SK-N-SH (cell line): ENCODE results near the gene EML1. TPM values are rescaled to one million over a fixed set of nuclear protein-coding genes. Genes with fewer than 3 reads are reported as not detected.
A peak's percentile ranks its signal among the peaks of the same experiment; 100 is the strongest.

Experiments used
- CTCF ChIA-PET: fragments of 300-600, 350-600 bp; formaldehyde crosslinking; extraction: SDS; loops from one replicate; lab custom pipeline; 2021; lab: Yijun Ruan, JAX
- POLR2A ChIA-PET: fragments of 350-600 bp; sonication (Branson Sonifier 250); formaldehyde crosslinking; extraction: SDS; loops from one replicate; lab custom pipeline; 2020; ENCODE audit warnings: antibody characterized with exemption, inconsistent platforms; lab: Yijun Ruan, JAX
- DNase-seq: peaks from one replicate; pipeline ENCODE4 v3.0.0; 2012
- H2AFZ ChIP-seq: fragments of 200-600 bp; sonication (generic); 2 replicates; pipeline ENCODE4 v1.8.1; 2016; ENCODE audit warnings: antibody characterized with exemption, mild to moderate bottlenecking, low read depth
- H3F3A ChIP-seq: fragments of 200-600 bp; sonication (generic); replicated peaks from 2 replicates; pipeline ENCODE3; 2016; ENCODE audit warnings: antibody characterized with exemption, mild to moderate bottlenecking; ENCODE audit not compliant: insufficient read depth
- H3K27ac ChIP-seq, 2 experiments: fragments of 200-500 bp in 1 of 2; fragments of 200-600 bp in 1 of 2; sonication (Bioruptor generic) in 1 of 2; sonication (generic), shearing (Covaris generic) in 1 of 2; 2 replicates each; pipeline versions ENCODE4 v1.5.1 to v1.6.1; 2014 to 2016; ENCODE audit warnings: low read depth in 2 of 2, inconsistent platforms in 1 of 2, low read length in 1 of 2, mild to moderate bottlenecking in 1 of 2, mixed read lengths in 1 of 2
- H3K27me3 ChIP-seq: fragments of 200-600 bp; sonication (generic), shearing (Covaris generic); 2 replicates; pipeline ENCODE4 v1.6.1; 2016; ENCODE audit warnings: mixed run types; ENCODE audit not compliant: insufficient read depth
- H3K36me3 ChIP-seq, 2 experiments: fragments of 200-500 bp in 1 of 2; fragments of 200-600 bp in 1 of 2; sonication (Bioruptor generic) in 1 of 2; sonication (generic) in 1 of 2; replicated peaks in 1 of 2; 2 replicates each; pipeline versions ENCODE3 to v1.5.1; 2014 to 2016; ENCODE audit warnings: low read length in 1 of 2, mild to moderate bottlenecking in 1 of 2; ENCODE audit not compliant: insufficient read depth in 2 of 2, control insufficient read depth in 1 of 2
- H3K4me1 ChIP-seq, 2 experiments: fragments of 200-500 bp in 1 of 2; fragments of 200-600 bp in 1 of 2; sonication (Bioruptor generic) in 1 of 2; sonication (generic), shearing (Covaris generic) in 1 of 2; 2 replicates each; pipeline versions ENCODE4 v1.5.1 to v1.6.1; 2014 to 2016; ENCODE audit warnings: low read depth in 1 of 2, low read length in 1 of 2, mixed run types in 1 of 2; ENCODE audit not compliant: insufficient read depth in 2 of 2, control insufficient read depth in 1 of 2
- H3K4me2 ChIP-seq: fragments of 200-600 bp; sonication (generic), shearing (Covaris generic); 2 replicates; pipeline ENCODE4 v1.6.1; 2017; ENCODE audit warnings: mixed run types
- H3K4me3 ChIP-seq, 2 experiments: fragments of 200-500 bp in 1 of 2; fragments of 200-600 bp in 1 of 2; sonication (Bioruptor generic) in 1 of 2; sonication (generic), shearing (Covaris generic) in 1 of 2; 2 replicates each; pipeline versions ENCODE4 v1.5.1 to v1.8.1; 2014 to 2016; ENCODE audit warnings: low read depth in 2 of 2, inconsistent platforms in 1 of 2, low read length in 1 of 2, mild to moderate bottlenecking in 1 of 2, mixed read lengths in 1 of 2, moderate library complexity in 1 of 2
- H3K79me2 ChIP-seq: fragments of 200-600 bp; sonication (generic); 2 replicates; pipeline ENCODE4 v1.8.1; 2017; ENCODE audit warnings: mild to moderate bottlenecking; ENCODE audit not compliant: insufficient read depth
- H3K9ac ChIP-seq: fragments of 200-600 bp; sonication (generic); 2 replicates; pipeline ENCODE4 v1.6.1; 2017; ENCODE audit warnings: mixed run types
- H3K9me2 ChIP-seq: fragments of 200-600 bp; sonication (generic); 2 replicates; pipeline ENCODE4 v1.6.1; 2017; ENCODE audit warnings: mixed run types
- H3K9me3 ChIP-seq: fragments of 200-600 bp; sonication (generic); 2 replicates; pipeline ENCODE4 v1.6.1; 2017; ENCODE audit warnings: mixed run types, mild to moderate bottlenecking, moderate library complexity
- H4K20me1 ChIP-seq: fragments of 200-600 bp; sonication (generic); 2 replicates; pipeline ENCODE4 v1.6.1; 2017; ENCODE audit warnings: mild to moderate bottlenecking, mixed run types; ENCODE audit not compliant: insufficient read depth
- EZH2phosphoT487 ChIP-seq: fragments of 200-600 bp; sonication (generic); IDR thresholded peaks from 2 replicates; pipeline ENCODE4 v1.6.1; 2017; ENCODE audit warnings: low read depth, mixed run types, mild to moderate bottlenecking, antibody characterized with exemption, moderate library complexity, borderline replicate concordance
- FOSL2 ChIP-seq: IDR thresholded peaks from 2 replicates; pipeline ENCODE4 v1.4.0; 2012; ENCODE audit warnings: low read depth, mild to moderate bottlenecking, moderate library complexity, borderline replicate concordance
- FOXJ3 ChIP-seq: sonication (generic); formaldehyde crosslinking; IDR thresholded peaks from 2 replicates; pipeline ENCODE4 v1.5.1; 2020; ENCODE audit warnings: mild to moderate bottlenecking, missing genetic modification reagents
- MXI1 ChIP-seq: IDR thresholded peaks from 2 replicates; pipeline ENCODE4 v1.6.1; 2012; ENCODE audit warnings: mild to moderate bottlenecking, low read depth, low read length, improper control_type of control experiment
- NRF1 ChIP-seq: IDR thresholded peaks from 2 replicates; pipeline ENCODE4 v1.6.1; 2012; ENCODE audit warnings: low read depth, mild to moderate bottlenecking, low read length
- PBX3 ChIP-seq: IDR thresholded peaks from 2 replicates; pipeline ENCODE4; 2012
- POLR2AphosphoS5 ChIP-seq: IDR thresholded peaks from 2 replicates; pipeline ENCODE4 v1.6.1; 2012; ENCODE audit warnings: low read depth, low read length
- RAD21 ChIP-seq: IDR thresholded peaks from 2 replicates; pipeline ENCODE4 v1.6.1; 2012; ENCODE audit warnings: mild to moderate bottlenecking, low read length
- REST ChIP-seq: IDR thresholded peaks from 2 replicates; pipeline ENCODE4 v1.6.1; 2012; ENCODE audit warnings: mild to moderate bottlenecking, low read depth, low read length, moderate library complexity
- RFX5 ChIP-seq: IDR thresholded peaks from 2 replicates; pipeline ENCODE4 v1.6.1; 2012; ENCODE audit warnings: mild to moderate bottlenecking, improper control_type of control experiment, low read length
- RXRA ChIP-seq: IDR thresholded peaks from 2 replicates; pipeline ENCODE4 v1.4.0; 2012; ENCODE audit warnings: low read depth, mild to moderate bottlenecking, borderline replicate concordance
- SMC3 ChIP-seq: IDR thresholded peaks from 2 replicates; pipeline ENCODE4 v1.6.1; 2012; ENCODE audit warnings: low read depth, low read length, improper control_type of control experiment
- YY1 ChIP-seq: IDR thresholded peaks from 2 replicates; pipeline ENCODE4 v1.4.0; 2012; ENCODE audit warnings: low read depth, mild to moderate bottlenecking
- WGBS: methylation state at CpG from one replicate; pipeline ENCODE4 v1.1.6; 2017; ENCODE audit warnings: low lambda C conversion rate; 5-methylcytosine and 5-hydroxymethylcytosine counted together
- polyA plus RNA-seq, 3 experiments: library from polyadenylated mRNA; depleted of rRNA; stranded (reverse); fragments of >200 nt; gene quantifications; 2 replicates each; pipeline ENCODE4 v1.2.3, GENCODE V29; 2012
- TF ChIP-seq, protein P1 (sequence below): fragments of 200-600 bp; sonication (generic); IDR thresholded peaks from 2 replicates; pipeline ENCODE4 v1.6.1; 2017; ENCODE audit warnings: antibody characterized with exemption, mild to moderate bottlenecking, moderate library complexity

Gene EML1
- polyA plus RNA-seq (2012; rRNA removed), result 4.4 and 6.3 TPM in 2 replicates
- 5.2 and 5.8 TPM in 2 replicates for polyA plus RNA-seq (2012; cell fraction: cytosol; rRNA removed)
- 5.8 and 7.2 TPM in 2 replicates for polyA plus RNA-seq (2012; cell fraction: nucleus; rRNA removed)

DNA sequence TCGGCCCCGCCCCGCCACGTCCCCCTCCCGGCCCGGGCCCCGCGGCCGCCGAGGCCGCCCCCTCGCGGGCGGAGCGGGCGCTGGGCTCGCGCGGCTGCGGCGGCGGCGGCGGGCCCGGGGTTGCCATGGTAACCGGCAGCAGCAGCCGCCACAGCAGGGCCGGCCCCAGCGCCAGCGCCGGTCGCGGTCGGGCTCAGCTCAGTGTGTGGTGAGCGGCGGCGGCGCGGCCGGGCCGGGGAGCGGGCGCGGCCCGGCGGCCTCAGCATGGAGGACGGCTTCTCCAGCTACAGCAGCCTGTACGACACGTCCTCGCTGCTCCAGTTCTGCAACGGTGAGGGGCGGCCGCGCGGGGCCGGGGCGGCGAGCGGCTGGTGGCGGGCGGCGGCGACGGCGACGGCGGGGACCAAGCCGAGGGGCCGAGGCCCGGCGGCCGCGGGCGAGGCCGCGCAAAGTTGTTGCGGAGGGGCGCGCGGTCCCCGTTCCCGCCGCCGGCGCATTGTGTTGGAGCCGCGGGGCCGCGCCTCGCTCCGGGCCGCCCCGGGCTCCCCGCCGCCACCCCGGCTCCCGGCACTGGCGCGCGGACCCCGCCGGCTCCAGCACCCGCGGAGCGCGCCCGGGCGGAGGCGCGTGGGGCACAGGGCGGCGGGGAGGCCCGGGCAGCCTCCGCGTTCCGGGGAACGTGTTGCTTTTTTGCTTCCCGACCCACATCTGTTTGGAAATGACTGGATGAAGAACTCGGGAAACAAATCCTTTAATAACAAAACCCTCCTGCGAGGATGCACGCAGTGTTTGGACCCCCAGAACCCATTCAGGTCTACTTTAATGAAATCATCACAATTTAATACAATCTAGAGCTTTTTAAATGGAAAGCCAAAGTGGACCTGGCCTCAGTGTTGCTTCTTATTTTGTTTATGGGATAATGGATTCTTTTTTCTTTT is at the start of gene EML1:
Gene EML1, plus strand, starts transcription at position 201 of the 938 bp plus-strand sequence. Its CDS starts 64 bp downstream, at position 265.
- WGBS, result 0% methylated on average over 4 of the region's 121 CpGs
- Histone ChIP-seq H3F3A (peaks cover 4% of the 10 kb centered on the region), H3K79me2 (peaks cover 41% of the 10 kb centered on the region), H3K4me1 (peaks cover 12 to 15% of the 10 kb centered on the region in 2 experiments; a peak in 3 of 4 replicates), H3K9me3 (no peaks in the 10 kb centered on the region), H2AFZ (peak within 1 kb of the TSS; percentile 75; the same call in 1 of the 2 replicates), H3K9me2 (no peaks in the 10 kb centered on the region), H3K27me3 (no peaks in the 10 kb centered on the region), H3K4me3 (peak within 1 kb of the TSS; percentile 65 to 68), H3K9ac (peak within 1 kb of the TSS; percentile 68), H3K27ac (peak within 1 kb of the TSS; percentile 58 to 82; a peak in 3 of 4 replicates), H4K20me1 (peaks cover 9% of the 10 kb centered on the region; the same call in 1 of the 2 replicates), H3K4me2 (peak within 1 kb of the TSS; percentile 77), H3K36me3 (no peaks in the 10 kb centered on the region)
- ChIA-PET CTCF (interaction anchor here (0.5 to 4.7 kb wide), 12 partner anchors 10 to 313 kb away, joined by 3 to 40 read pairs (median 4); partner anchors contain the start of gene SETD3), POLR2A (interaction anchor here (0.9 to 1.2 kb wide), 3 partner anchors 20 to 79 kb away, joined by 3 read pairs; no protein-coding TSS in a partner anchor)
- peak; percentile 99 for DNase-seq
- TF ChIP-seq, protein P1, sequence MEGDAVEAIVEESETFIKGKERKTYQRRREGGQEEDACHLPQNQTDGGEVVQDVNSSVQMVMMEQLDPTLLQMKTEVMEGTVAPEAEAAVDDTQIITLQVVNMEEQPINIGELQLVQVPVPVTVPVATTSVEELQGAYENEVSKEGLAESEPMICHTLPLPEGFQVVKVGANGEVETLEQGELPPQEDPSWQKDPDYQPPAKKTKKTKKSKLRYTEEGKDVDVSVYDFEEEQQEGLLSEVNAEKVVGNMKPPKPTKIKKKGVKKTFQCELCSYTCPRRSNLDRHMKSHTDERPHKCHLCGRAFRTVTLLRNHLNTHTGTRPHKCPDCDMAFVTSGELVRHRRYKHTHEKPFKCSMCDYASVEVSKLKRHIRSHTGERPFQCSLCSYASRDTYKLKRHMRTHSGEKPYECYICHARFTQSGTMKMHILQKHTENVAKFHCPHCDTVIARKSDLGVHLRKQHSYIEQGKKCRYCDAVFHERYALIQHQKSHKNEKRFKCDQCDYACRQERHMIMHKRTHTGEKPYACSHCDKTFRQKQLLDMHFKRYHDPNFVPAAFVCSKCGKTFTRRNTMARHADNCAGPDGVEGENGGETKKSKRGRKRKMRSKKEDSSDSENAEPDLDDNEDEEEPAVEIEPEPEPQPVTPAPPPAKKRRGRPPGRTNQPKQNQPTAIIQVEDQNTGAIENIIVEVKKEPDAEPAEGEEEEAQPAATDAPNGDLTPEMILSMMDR, result no peak
- TF ChIP-seq SMC3 (peak; percentile 17), NRF1 (0 out of 2 replicates have a peak, but pooled peaks have one; percentile 3), REST (no peak), MXI1 (peak; percentile 32; the same call in 1 of the 2 replicates)

GRCh38 chr14:99744199-99744872 is 48.9 kb upstream of the EML1 start:
- Histone ChIP-seq H3K79me2 (no peaks in the 10 kb centered on the region), H3F3A (no peaks in the 10 kb centered on the region), H3K4me2 (no peak overlapping the region), H3K27me3 (no peaks in the 10 kb centered on the region), H3K9ac (no peak overlapping the region), H3K9me2 (no peaks in the 10 kb centered on the region), H3K4me1 (no peaks in the 10 kb centered on the region; a peak in 1 of 4 replicates), H3K9me3 (no peaks in the 10 kb centered on the region), H3K27ac (no peak overlapping the region), H3K4me3 (no peak overlapping the region), H3K36me3 (no peaks in the 10 kb centered on the region), H4K20me1 (no peaks in the 10 kb centered on the region), H2AFZ (no peak overlapping the region)
- WGBS, result 81% methylated on average over 11 of the region's 11 CpGs
- POLR2A ChIA-PET, result no interaction called here
- no peak for DNase-seq
- CTCF ChIA-PET, result interaction anchor here (0.9 to 1.2 kb wide), 4 partner anchors 14 to 143 kb away, joined by 3 to 5 read pairs (median 4); no protein-coding TSS in a partner anchor
- TF ChIP-seq RAD21, result peak; percentile 42
- no peak for TF ChIP-seq RXRA
- no peak for TF ChIP-seq POLR2AphosphoS5
- no peak for TF ChIP-seq EZH2phosphoT487
- TF ChIP-seq PBX3, result no peak
- TF ChIP-seq FOSL2, result no peak
- TF ChIP-seq YY1, result no peak
- TF ChIP-seq FOXJ3 (CRISPR knock-in tag), result no peak
- TF ChIP-seq RFX5, result no peak
